ENCODE results near the gene TRAPPC3L. TPM values are rescaled to one million over a fixed set of nuclear protein-coding genes. Genes with fewer than 3 reads are reported as not detected.

TRAPPC3L gene
- polyA plus RNA-seq, 1 donor from 2014 or later: not detected

DNA sequence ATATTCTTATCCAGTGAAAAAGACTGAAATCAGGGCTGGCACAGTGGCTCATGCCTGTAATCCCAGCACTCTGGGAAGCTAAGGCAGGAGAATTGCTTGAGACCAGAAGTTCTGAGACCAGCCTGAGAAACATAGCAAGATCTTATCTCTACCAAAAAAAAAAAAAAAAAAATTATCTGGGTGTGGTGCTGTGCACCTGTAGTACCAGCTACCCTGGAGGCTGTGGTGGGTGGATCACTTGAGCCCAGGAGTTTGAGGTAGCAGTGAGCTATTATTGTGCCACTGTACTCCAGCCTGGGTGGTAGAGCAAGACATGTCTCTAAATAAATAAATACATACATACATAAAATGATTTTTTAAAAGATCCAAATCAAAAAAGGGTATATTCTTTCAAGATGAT, 78.0 kb downstream of the TRAPPC3L start:
- H3K27ac ChIP-seq (ENCODE audit: low read length): no peak overlapping the region
- TF ChIP-seq TAF1 (IDR thresholded peaks at IDR 0.05; ENCODE audit: low read depth) (no peak), MXI1 (conservative IDR thresholded peaks at IDR 0.05; ENCODE audit: poor library complexity, severe bottlenecking) (no peak), RAD21 (conservative IDR thresholded peaks at IDR 0.05) (no peak), SMC3 (conservative IDR thresholded peaks at IDR 0.05; ENCODE audit: poor library complexity) (no peak)
- TF ChIP-seq, protein P1, sequence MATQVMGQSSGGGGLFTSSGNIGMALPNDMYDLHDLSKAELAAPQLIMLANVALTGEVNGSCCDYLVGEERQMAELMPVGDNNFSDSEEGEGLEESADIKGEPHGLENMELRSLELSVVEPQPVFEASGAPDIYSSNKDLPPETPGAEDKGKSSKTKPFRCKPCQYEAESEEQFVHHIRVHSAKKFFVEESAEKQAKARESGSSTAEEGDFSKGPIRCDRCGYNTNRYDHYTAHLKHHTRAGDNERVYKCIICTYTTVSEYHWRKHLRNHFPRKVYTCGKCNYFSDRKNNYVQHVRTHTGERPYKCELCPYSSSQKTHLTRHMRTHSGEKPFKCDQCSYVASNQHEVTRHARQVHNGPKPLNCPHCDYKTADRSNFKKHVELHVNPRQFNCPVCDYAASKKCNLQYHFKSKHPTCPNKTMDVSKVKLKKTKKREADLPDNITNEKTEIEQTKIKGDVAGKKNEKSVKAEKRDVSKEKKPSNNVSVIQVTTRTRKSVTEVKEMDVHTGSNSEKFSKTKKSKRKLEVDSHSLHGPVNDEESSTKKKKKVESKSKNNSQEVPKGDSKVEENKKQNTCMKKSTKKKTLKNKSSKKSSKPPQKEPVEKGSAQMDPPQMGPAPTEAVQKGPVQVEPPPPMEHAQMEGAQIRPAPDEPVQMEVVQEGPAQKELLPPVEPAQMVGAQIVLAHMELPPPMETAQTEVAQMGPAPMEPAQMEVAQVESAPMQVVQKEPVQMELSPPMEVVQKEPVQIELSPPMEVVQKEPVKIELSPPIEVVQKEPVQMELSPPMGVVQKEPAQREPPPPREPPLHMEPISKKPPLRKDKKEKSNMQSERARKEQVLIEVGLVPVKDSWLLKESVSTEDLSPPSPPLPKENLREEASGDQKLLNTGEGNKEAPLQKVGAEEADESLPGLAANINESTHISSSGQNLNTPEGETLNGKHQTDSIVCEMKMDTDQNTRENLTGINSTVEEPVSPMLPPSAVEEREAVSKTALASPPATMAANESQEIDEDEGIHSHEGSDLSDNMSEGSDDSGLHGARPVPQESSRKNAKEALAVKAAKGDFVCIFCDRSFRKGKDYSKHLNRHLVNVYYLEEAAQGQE (IDR thresholded peaks at IDR 0.05; ENCODE audit: borderline replicate concordance): no peak
- TF ChIP-seq, protein P2, sequence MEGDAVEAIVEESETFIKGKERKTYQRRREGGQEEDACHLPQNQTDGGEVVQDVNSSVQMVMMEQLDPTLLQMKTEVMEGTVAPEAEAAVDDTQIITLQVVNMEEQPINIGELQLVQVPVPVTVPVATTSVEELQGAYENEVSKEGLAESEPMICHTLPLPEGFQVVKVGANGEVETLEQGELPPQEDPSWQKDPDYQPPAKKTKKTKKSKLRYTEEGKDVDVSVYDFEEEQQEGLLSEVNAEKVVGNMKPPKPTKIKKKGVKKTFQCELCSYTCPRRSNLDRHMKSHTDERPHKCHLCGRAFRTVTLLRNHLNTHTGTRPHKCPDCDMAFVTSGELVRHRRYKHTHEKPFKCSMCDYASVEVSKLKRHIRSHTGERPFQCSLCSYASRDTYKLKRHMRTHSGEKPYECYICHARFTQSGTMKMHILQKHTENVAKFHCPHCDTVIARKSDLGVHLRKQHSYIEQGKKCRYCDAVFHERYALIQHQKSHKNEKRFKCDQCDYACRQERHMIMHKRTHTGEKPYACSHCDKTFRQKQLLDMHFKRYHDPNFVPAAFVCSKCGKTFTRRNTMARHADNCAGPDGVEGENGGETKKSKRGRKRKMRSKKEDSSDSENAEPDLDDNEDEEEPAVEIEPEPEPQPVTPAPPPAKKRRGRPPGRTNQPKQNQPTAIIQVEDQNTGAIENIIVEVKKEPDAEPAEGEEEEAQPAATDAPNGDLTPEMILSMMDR (IDR thresholded peaks at IDR 0.05; ENCODE audit: poor library complexity, severe bottlenecking): no peak
- no peak overlapping the region for H3K9ac ChIP-seq (ENCODE audit: low read length)
- H3K4me3 ChIP-seq (ENCODE audit: low read length): no peak overlapping the region
- no peaks in the 10 kb centered on the region for H3K36me3 ChIP-seq (ENCODE audit: insufficient read depth, low read length)
- no peaks in the 10 kb centered on the region for H3K9me3 ChIP-seq (ENCODE audit: low read length)
- H3K27me3 ChIP-seq (ENCODE audit: insufficient read depth, low read depth, low read length): no peaks in the 10 kb centered on the region
- no peaks in the 10 kb centered on the region for H3K9me2 ChIP-seq (ENCODE audit: insufficient read depth, low read length)
- H3F3A ChIP-seq (ENCODE audit: insufficient read depth, low read length, poor library complexity, severe bottlenecking): no peaks in the 10 kb centered on the region
- H3K79me2 ChIP-seq (replicated peaks; ENCODE audit: insufficient read depth, low read length): no peaks in the 10 kb centered on the region
- no peak overlapping the region for H2AFZ ChIP-seq (ENCODE audit: low read depth, low read length)
- H4K20me1 ChIP-seq (ENCODE audit: insufficient read depth): no peaks in the 10 kb centered on the region
- H3K4me2 ChIP-seq (ENCODE audit: low read length): no peak overlapping the region

GRCh38 chr6:116467096-116467495, 78.4 kb downstream of the TRAPPC3L start:
- Histone ChIP-seq H4K20me1 (ENCODE audit: insufficient read depth) (no peaks in the 10 kb centered on the region), H2AFZ (ENCODE audit: low read depth, low read length) (no peak overlapping the region), H3K4me3 (ENCODE audit: low read length) (no peak overlapping the region), H3K36me3 (ENCODE audit: insufficient read depth, low read length) (no peaks in the 10 kb centered on the region), H3F3A (ENCODE audit: insufficient read depth, low read length, poor library complexity, severe bottlenecking) (no peaks in the 10 kb centered on the region), H3K27ac (ENCODE audit: low read length) (no peak overlapping the region), H3K9ac (ENCODE audit: low read length) (no peak overlapping the region), H3K79me2 (replicated peaks; ENCODE audit: insufficient read depth, low read length) (no peaks in the 10 kb centered on the region), H3K4me2 (ENCODE audit: low read length) (no peak overlapping the region), H3K27me3 (ENCODE audit: insufficient read depth, low read depth, low read length) (no peaks in the 10 kb centered on the region), H3K9me2 (ENCODE audit: insufficient read depth, low read length) (no peaks in the 10 kb centered on the region), H3K9me3 (ENCODE audit: low read length) (no peaks in the 10 kb centered on the region)
- TF ChIP-seq EP300 (conservative IDR thresholded peaks at IDR 0.05; ENCODE audit: poor library complexity, severe bottlenecking) (no peak), MXI1 (conservative IDR thresholded peaks at IDR 0.05; ENCODE audit: poor library complexity, severe bottlenecking) (no peak), EZH2 (IDR thresholded peaks at IDR 0.05; ENCODE audit: borderline replicate concordance, insufficient read depth, low read length, poor library complexity, severe bottlenecking) (no peak), TAF1 (IDR thresholded peaks at IDR 0.05; ENCODE audit: low read depth) (no peak)
- TF ChIP-seq, protein P1 (IDR thresholded peaks at IDR 0.05; ENCODE audit: borderline replicate concordance): no peak

Data from neural cell (in vitro differentiated cells).